ENCODE data around the gene ASIC1.
A peak's percentile ranks its signal among the peaks of the same experiment; 100 is the strongest.
"Not testable (repeated sequence)": the region's sequence is repeated elsewhere in the genome, so short reads cannot be mapped to it uniquely, and the experiment has no call there.

Gene ASIC1

GRCh38 chr12:50061946-50062686, 4.7 kb downstream of the ASIC1 start:
- DNase-seq, result no peak

DNA sequence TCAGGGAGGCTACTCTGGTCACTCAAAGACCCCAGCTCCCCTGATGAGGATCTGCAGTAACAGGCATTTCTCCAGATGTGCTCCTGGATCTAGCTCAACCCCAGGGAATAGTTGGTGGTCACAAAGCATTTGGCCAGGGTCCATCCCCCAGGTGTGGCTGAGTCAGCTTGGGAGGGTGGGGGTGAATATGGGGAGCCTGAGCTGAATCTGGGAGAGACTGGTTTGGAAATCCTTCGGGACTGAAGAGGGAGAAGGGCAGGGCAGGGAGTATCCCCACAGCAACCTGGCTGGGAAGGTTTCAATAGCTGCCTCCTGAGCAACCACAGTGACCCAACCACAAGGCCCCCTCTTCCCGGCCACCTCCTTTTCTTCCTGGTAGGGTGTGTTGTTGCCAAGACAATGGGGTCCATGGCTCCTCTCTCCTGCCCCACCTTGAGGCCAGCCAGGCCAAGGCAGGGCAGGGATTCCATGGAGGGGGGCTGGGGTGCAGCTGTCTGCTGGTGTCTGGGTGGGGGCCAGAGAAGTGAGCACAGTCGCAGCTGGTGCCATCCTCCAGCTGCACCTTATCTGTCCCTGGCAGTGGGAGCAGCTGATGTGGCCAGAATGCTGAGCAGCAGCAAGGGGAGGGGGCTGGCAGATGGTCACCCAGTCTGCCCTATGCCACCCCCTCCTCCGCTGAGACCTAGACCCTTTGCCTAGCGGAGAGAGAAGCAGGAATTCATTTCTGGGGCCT, 5.5 kb downstream of the ASIC1 start:
- DNase-seq, result peak; percentile 69

DNA sequence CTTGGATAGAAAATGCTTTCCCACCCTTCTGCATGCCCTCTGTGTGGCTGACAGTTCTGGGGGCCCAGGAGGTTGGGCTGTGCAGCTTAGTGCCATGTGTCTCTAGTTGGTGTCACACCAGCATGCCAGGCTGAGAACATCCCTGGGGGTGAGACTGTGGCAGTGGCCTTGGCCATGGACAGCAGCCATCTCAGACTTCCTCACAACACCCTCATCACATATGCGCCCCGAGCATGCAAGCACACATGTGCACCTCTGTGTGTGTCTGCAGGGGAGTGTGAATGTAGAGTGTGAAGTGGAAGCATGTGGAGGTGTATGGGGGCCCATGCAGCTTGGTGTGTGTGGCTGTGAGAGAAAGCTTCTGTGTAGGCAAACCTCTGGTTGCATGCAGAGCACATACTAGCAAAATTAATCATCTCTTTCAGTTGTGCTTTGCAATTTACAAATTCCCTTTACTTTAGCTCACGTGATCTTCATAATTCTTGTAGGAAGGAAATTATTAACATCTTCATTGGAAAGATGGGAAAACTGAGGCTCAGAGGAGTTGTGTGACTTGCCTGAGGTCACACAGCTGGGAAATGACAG, 8.4 kb downstream of the ASIC1 start:
- DNase-seq, result no peak

GRCh38 chr12:50066402-50066801, 9.0 kb downstream of the ASIC1 start:
- DNase-seq, result peak; percentile 53

DNA sequence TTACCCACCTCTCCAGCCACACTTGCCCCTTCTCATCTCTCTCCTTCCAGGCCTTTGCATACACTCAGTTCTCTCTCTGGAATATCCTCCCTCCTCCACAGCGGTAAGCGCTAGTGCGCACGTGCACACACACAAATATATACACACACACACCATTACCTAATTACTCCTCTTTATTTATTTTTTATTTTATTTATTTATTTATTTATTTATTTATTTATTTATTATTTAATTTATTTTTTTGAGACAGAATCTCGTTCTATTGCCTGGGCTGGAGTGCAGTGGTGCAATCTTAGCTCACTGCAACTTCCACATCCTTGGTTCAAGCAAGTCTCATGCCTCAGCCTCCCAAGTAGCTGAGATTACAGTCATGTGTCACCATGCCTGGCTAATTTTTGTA, 11.7 kb downstream of the ASIC1 start:
- DNase-seq, result no peak

DNA sequence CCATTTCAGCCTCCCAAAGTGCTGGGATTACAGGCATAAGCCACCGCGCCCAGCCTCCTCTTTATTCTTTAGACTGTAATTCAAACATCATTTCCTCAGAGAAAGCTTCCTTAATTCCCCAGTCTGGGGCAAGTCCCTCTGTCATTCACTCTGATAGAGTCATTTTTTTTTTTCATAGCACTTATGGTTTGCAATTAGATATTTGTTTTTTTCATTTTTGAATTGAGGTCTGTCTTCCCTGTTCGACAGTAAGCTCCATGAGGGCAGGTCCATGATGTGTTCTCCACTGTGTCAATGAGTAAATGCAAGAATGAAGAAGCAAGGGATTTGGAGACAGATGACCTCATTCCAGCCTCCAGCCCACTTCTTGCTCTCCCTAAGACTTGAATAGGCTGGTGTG, 12.1 kb downstream of the ASIC1 start:
- DNase-seq, result no peak

GRCh38 chr12:50070314-50071060, 13.1 kb downstream of the ASIC1 start:
- DNase-seq, result peak; percentile 91

DNA sequence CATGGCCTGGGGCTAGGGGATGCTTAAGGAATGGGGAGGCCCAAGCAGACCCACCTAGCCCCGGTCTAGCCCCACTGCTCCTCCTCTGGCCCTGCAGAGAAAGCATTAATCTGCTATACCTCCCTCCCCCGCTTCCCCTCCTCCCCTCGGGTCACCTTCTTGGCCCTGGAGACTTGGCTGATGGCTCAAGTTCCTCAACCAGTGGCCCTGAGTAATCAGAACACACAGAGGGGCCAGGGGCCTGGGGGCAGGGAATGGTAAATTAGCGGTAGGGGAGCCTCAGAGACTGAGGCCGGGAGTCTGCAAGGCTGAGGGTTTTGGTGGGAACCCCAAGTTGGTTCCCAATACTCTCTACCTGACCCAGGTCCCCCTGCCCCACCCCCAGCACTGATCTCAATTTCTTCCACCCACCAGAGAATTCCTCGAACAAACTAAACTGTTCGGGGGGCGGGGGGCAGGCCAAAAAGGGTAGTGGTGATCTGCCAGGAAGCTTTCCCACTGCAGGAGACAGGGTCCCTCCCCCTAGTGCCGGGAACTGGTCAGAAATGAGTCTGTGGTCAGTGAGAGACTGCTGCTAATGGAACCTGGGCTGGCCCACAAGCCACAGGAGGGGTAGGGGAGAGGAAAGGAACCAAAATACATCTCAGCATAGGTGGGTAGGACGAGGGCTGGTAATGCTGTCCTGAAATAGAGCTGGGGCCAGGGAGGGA, 15.0 kb downstream of the ASIC1 start:
- DNase-seq, result no peak

GRCh38 chr12:50073206-50073605, 15.8 kb downstream of the ASIC1 start:
- DNase-seq, result no peak

GRCh38 chr12:50073712-50074111, 16.3 kb downstream of the ASIC1 start:
- no peak for DNase-seq

- DNase-seq, result peak; percentile 90
Observed at GRCh38 chr12:50074936-50075807, 17.8 kb downstream of the ASIC1 start.

DNA sequence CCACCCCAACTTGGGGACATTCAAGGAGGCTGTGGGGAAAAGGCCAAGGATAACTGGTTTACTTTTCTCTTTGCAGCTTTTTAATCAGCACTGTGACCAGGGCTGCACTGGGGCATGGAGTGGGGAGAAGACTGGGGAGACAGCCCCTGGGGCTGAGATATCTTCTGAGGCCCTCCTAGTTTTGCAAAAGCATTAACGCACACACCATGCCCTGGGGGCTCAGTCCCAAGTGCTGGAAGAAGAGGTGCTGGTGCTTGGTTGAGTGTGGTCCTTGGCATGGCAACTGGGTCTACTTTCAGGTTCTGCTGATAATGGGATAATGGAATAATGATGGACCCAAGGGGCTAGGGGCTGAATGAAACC, 18.4 kb downstream of the ASIC1 start:
- no peak for DNase-seq

GRCh38 chr12:50077099-50077498, 19.7 kb downstream of the ASIC1 start:
- DNase-seq, result no peak

GRCh38 chr12:50078281-50078680, 20.9 kb downstream of the ASIC1 start:
- no peak for DNase-seq

DNA sequence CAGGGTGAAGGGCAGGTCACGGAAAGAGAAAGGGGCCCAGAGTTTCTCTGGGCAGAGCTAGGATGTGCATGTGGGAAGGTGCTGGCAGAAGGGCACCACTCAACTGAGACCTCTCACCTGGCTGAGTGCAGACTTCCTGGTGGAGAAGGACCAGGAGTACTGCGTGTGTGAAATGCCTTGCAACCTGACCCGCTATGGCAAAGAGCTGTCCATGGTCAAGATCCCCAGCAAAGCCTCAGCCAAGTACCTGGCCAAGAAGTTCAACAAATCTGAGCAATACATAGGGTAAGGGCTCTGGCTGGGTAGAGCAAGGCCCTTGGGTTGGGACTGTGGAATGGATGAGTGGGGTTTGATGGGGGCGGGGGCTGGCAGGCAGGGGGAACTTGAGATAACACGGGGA, 22.4 kb downstream of the ASIC1 start:
- DNase-seq, result no peak

GRCh38 chr12:50081096-50081808, 23.9 kb downstream of the ASIC1 start:
- no peak for DNase-seq

DNA sequence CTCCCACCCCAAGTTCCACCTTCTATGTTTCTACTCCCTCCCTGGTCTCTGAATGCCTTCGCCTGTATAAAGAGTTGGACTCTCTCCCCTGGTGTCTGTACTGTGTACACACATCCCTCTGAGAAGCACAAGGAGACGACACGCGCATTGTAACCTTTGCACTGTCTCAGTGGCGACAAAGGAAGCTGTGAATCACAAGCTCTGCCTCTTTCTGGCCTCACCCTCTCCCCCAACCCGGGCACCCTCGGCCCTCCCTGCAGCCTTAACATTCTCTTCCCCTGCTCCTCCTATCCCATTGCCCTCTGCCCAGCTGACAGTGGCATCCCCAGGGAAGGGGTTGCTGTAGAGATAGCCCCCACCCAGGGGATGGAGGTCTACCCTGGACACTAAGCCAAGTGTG, 25.2 kb downstream of the ASIC1 start:
- no peak for DNase-seq

DNA sequence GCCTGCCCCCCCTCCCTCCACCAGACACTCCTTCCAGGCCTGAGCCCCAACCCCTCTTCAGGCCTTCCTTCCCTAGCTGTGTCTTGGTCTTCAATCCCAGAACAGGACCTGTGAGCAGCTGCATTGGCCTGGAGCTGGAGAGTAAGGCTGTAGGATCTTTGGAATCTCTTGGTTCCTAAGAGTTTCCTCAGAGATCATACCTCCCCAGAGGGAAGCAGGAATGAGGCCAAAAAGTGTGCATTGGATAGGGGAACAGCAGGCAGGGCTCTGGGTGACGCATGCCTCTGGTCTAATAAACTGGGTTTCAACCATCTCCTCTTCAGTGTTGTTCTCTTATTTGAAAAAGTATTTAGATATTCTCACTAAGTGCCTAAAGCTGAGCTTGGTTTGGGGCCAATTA, 25.9 kb downstream of the ASIC1 start:
- no peak for DNase-seq

GRCh38 chr12:50084409-50084774, 27.0 kb downstream of the ASIC1 start:
- not testable (repeated sequence) for DNase-seq

DNA sequence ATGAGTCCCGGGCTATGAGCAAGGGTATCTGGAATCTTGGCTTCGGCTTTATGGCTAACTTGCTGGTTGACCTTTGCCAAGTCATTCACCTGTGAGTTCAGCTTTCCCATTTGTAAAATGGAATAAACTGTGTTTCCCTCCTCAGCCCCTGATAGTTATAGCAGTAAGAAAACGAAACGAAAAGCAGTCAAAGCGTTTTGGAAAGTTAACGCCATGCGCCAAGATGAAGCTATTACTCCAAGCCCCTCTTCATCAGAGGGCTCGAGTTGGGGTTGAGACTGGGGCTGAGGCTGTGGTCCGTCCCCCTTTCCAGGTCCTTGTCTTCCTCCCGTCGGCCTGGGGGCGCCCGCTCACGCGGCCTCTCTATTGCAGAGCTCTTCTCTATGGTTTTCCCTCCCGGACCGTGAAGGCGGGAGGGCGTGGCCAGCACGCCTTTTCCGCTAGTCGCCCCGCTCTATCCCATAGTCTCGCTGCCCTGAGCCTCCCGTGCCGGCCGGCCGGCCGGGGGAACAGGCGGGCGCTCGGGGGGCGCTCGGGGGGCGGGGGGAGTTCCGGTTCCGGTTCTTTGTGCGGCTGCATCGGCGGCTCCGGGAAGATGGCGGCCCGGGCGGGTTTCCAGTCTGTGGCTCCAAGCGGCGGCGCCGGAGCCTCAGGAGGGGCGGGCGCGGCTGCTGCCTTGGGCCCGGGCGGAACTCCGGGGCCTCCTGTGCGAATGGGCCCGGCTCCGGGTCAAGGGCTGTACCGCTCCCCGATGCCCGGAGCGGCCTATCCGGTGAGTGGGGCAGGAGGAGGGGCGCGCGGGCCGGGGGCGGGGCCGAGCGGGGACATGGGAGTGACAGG, 27.6 kb downstream of the ASIC1 start, which contains the start of gene SMARCD1:
SMARCD1 (plus strand) TSS at position 568 of the 840 bp plus-strand sequence; CDS start at position 596, 28 bp downstream.
- peak; percentile 96 for DNase-seq
